ENCODE data around the gene VENTX. TPM values are rescaled to one million over a fixed set of nuclear protein-coding genes. Genes with fewer than 3 reads are reported as not detected.

VENTX gene
- total and polyA plus RNA-seq, 3 experiments from 2014 or later, result not detected

DNA sequence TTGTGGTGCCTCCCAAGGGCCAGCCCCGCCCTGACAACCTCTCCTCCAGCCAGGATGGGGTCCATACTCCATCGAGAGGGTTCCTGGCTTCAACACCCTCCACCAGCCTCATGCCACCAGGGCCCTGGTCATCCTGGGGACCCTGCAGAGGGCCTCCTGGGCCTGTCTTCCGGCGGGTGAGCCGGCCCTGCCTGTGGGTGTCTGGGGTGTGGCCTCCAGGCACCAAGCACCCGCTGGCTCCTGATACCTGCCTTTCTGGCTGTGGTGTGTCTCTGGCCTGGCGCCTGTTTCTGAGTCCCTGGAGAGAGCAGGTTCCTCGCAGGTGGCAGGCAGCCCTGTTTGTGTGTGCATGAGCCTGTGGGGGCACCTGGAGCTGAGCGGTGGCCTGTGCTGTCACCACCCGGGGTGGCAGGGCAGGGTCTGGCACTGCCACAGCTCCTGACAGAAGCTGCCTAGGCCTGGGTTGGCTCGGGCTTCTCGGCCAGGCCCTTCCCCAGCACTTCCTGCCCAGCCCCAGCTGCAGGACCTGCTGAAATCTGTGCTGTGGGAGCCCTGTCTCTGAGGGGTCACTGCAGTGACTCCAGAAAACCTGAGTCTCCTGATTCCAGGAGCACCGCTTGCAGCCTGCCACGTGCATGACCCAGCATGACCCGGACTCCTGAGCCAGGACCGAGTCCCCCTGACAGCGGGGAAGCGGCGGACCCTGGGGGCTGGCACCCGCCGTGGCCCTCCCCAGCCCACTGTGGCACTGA lies 20.6 kb downstream of the VENTX start:
- H3K36me3 Mint-ChIP-seq, result peaks cover 0 to 2% (median 0%) of the 10 kb centered on the region in 3 donors
- H3K4me1 Mint-ChIP-seq, result peaks cover 38 to 56% (median 50%) of the 10 kb centered on the region in 3 donors
- DNase-seq, result peak in 2 of 5 donors; percentile 32 to 59
- Histone ChIP-seq H3K36me3 (ENCODE audit: insufficient read depth, low read length) (no peaks in the 10 kb centered on the region), H3K4me3 (ENCODE audit: low read length) (peak overlapping the region; percentile 26), H3K27ac (ENCODE audit: low read depth, low read length) (peak overlapping the region; percentile 59), H3K27me3 (ENCODE audit: insufficient read depth, low read length, poor library complexity, severe bottlenecking) (no peaks in the 10 kb centered on the region), H3K4me1 (ENCODE audit: insufficient read depth, low read length) (peaks cover 58% of the 10 kb centered on the region), H3K9me3 (ENCODE audit: low read length) (no peaks in the 10 kb centered on the region)
- POLR2A ChIA-PET, result interaction anchor here (2.1 to 3.7 kb wide), 2 partner anchors 17 to 20 kb away, joined by 8 to 15 read pairs; no protein-coding TSS in a partner anchor
- H3K9me3 Mint-ChIP-seq, result no peaks in the 10 kb centered on the region
- peak overlapping the region in 5 of 7 donors; percentile 33 to 55 (median 53) for H3K4me3 Mint-ChIP-seq
- CTCF ChIA-PET, result interaction anchor here (0.9 to 2.7 kb wide), 8 partner anchors 12 to 71 kb away, joined by 3 to 13 read pairs (median 6); partner anchors contain the start of gene ADAM8
- H3K27ac Mint-ChIP-seq, result peak overlapping the region in 7 of 8 donors; percentile 70 to 97 (median 83)
- H3K27me3 Mint-ChIP-seq, result peaks cover 0 to 2% of the 10 kb centered on the region in 2 donors

DNA sequence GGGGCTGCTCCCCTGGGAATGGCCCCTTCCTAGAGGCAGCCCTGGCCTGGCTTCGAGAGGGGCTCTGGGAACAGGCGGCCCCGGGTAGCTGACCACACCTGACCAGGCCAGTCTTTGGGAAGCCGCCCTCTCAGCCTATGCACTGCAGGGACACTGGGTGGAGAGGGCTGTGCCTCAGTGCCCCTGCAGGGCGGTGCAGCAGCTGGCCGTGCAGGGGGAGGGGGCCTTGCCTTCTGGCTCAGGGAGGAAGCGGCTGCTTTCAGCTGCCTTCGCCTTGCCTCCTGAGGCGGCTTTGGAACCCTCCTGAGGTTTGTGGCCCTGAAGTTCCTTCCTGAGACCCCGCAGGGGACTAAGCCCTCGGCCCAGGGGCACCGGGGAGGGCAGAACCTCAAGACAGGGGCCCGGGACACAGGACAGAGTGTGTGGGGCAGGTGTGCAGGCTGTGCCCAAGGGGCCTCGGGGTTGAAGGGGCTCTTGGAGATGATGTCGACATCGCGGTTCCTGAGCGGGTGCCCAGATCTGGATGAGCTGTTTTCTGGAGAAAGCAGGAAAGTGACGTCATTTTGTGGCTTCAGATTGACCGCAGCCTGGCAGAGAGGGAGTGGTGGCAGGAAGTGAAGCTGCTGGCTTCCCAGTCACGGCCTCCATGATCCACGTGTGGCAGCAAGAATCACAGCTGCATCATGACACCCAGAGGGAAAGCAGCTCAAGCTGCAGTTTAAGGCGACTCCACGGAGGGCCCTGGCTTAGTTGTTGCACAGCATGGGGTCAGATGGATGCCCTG lies 21.4 kb downstream of the VENTX start:
- peak overlapping the region; percentile 59 for H3K27ac ChIP-seq (ENCODE audit: low read depth, low read length)
- no peaks in the 10 kb centered on the region for H3K9me3 Mint-ChIP-seq
- H3K4me1 ChIP-seq (ENCODE audit: insufficient read depth, low read length), result peaks cover 66% of the 10 kb centered on the region
- DNase-seq, result peak; percentile 67 to 88 (median 70)
- no peaks in the 10 kb centered on the region for H3K9me3 ChIP-seq (ENCODE audit: low read length)
- H3K4me1 Mint-ChIP-seq, result peaks cover 44 to 64% (median 58%) of the 10 kb centered on the region in 3 donors
- H3K27me3 ChIP-seq (ENCODE audit: insufficient read depth, low read length, poor library complexity, severe bottlenecking), result no peaks in the 10 kb centered on the region
- ChIA-PET POLR2A (interaction anchor here (2.1 to 3.7 kb wide), 2 partner anchors 16 to 19 kb away, joined by 8 to 15 read pairs; no protein-coding TSS in a partner anchor), CTCF (interaction anchor here (0.9 to 2.7 kb wide), 6 partner anchors 12 to 49 kb away, joined by 3 to 13 read pairs (median 6); no protein-coding TSS in a partner anchor)
- H3K27me3 Mint-ChIP-seq, result peaks cover 0 to 2% of the 10 kb centered on the region in 2 donors
- H3K36me3 Mint-ChIP-seq, result peaks cover 0 to 3% (median 0%) of the 10 kb centered on the region in 3 donors
- peak overlapping the region; percentile 87 to 99 (median 97) for H3K27ac Mint-ChIP-seq
- H3K4me3 ChIP-seq (ENCODE audit: low read length), result peak overlapping the region; percentile 26
- peak overlapping the region; percentile 56 to 92 (median 80) for H3K4me3 Mint-ChIP-seq
- no peaks in the 10 kb centered on the region for H3K36me3 ChIP-seq (ENCODE audit: insufficient read depth, low read length)

DNA sequence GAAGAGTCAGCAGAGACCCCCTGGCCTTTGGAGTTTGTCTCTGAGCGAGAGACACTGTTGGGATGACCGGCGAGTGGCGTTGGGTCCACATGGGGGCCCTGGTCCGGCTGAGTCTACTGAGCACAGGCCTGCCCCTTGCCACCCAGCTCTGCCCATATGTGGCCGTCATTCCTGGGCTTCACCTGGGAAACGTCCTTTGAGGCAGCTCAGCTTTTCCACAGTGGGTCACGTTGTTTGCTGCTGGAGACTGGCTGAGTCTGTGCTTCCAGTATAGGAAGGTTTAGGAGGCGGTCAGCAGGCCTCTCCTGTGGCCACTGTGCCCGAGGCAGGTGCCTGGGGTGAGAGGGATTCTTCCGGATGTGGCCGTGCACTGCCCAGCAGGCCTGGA lies 21.9 kb downstream of the VENTX start:
- Mint-ChIP-seq H3K27me3 (peaks cover 0 to 2% of the 10 kb centered on the region in 2 donors), H3K4me1 (peaks cover 50 to 70% (median 64%) of the 10 kb centered on the region in 3 donors), H3K4me3 (peak overlapping the region; percentile 56 to 92 (median 80)), H3K27ac (peak overlapping the region; percentile 87 to 99 (median 97)), H3K36me3 (peaks cover 0 to 3% (median 0%) of the 10 kb centered on the region in 3 donors), H3K9me3 (no peaks in the 10 kb centered on the region)
- no peak for DNase-seq
- Histone ChIP-seq H3K27ac (ENCODE audit: low read depth, low read length) (peak overlapping the region; percentile 27), H3K4me1 (ENCODE audit: insufficient read depth, low read length) (peaks cover 72% of the 10 kb centered on the region), H3K36me3 (ENCODE audit: insufficient read depth, low read length) (no peaks in the 10 kb centered on the region), H3K4me3 (ENCODE audit: low read length) (no peak overlapping the region), H3K9me3 (ENCODE audit: low read length) (no peaks in the 10 kb centered on the region), H3K27me3 (ENCODE audit: insufficient read depth, low read length, poor library complexity, severe bottlenecking) (no peaks in the 10 kb centered on the region)
- POLR2A ChIA-PET, result interaction anchor here (2.1 to 3.7 kb wide), 2 partner anchors 15 to 18 kb away, joined by 8 to 15 read pairs; no protein-coding TSS in a partner anchor
- CTCF ChIA-PET, result interaction anchor here (0.9 to 2.7 kb wide), 3 partner anchors 16 to 19 kb away, joined by 3 to 13 read pairs (median 4); no protein-coding TSS in a partner anchor

DNA sequence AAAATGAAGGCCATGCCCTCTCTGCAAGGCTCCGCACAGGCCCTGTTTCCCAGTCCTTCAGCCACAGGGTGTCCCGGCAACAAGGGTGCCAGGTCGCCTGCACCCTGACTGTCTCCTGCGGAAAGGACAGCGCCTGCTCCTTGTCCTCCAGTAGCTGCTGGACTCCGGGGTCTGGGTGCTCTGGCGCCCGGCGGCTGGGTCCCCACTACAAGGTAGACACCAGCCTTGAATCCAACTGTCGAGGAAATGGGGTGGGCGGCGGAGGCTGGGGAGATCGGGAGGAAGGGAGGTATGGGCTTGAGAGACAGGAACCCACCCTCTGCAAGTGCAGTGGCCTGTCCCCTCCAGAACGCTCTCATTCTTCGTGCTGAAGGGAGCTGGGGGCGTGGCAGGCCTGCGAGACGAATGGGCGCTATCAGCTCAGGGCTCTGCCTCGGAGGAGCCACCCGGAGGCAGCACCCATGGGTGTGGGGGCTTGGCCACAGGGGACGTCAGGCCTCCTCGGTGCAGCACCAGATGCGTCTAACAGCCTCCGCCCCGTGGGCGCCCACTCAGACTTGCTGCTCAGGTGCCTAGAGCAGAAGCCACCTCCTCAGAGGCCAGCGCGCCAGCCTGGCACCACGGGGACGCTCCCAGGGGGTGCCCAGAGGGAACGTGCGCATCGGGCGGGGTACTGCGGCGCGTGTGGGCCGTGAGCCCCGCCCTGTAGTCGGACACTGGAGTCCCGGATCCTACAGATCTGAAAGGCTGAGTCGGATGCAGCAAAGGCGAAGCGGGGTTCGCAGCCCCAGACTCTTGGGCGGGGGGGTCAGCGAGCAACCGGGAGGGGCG lies 23.5 kb downstream of the VENTX start:
- Histone ChIP-seq H3K4me3 (ENCODE audit: low read length) (peak overlapping the region; percentile 45), H3K4me1 (ENCODE audit: insufficient read depth, low read length) (peaks cover 79% of the 10 kb centered on the region), H3K27ac (ENCODE audit: low read depth, low read length) (peak overlapping the region; percentile 69), H3K36me3 (ENCODE audit: insufficient read depth, low read length) (no peaks in the 10 kb centered on the region), H3K9me3 (ENCODE audit: low read length) (no peaks in the 10 kb centered on the region), H3K27me3 (ENCODE audit: insufficient read depth, low read length, poor library complexity, severe bottlenecking) (no peaks in the 10 kb centered on the region)
- peak; percentile 62 to 89 (median 76) for DNase-seq
- peaks cover 0 to 2% of the 10 kb centered on the region in 2 donors for H3K27me3 Mint-ChIP-seq
- H3K4me1 Mint-ChIP-seq, result peaks cover 57 to 84% (median 76%) of the 10 kb centered on the region in 3 donors
- POLR2A ChIA-PET, result interaction anchor here (0.6 to 3.7 kb wide), 2 partner anchors 15 to 17 kb away, joined by 4 to 15 read pairs; partner anchors contain the start of gene ADAM8
- peak overlapping the region; percentile 49 to 92 (median 77) for H3K4me3 Mint-ChIP-seq
- no peaks in the 10 kb centered on the region for H3K9me3 Mint-ChIP-seq
- H3K36me3 Mint-ChIP-seq, result peaks cover 0 to 9% (median 0%) of the 10 kb centered on the region in 3 donors
- H3K27ac Mint-ChIP-seq, result peak overlapping the region; percentile 88 to 99 (median 96)
- CTCF ChIA-PET, result interaction anchor here (2.0 kb wide), 1 partner anchor 18 kb away, joined by 6 read pairs; no protein-coding TSS in a partner anchor

DNA sequence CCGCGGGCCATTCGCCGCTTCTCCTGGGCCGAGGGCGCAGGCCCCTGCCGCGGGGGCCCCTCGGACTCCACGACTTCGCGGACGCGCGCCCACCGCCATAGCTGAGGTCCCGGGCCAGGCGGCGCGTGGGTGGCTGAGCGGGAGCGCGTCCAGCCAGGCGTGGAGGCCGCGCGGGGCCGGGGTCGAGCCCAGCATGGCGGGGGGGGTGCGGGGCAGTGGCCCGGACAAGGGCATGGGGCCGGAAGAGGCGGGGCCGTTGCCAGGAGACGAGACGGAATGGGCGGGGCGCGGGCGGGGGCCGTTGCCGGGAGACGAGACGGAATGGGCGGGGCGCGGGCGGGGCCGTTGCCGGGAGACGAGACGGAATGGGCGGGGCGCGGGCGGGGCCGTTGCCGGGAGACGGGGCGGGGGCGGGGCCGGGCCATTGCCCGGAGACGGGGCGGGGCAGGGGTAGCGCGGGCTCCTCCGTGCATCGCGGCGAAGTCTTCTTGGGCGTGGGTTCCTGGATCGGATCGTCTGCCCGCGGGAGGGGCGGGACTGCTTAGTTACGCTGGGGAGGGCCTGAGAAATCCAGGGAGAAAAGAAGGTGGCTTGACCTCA lies 24.2 kb downstream of the VENTX start:
- peak overlapping the region; percentile 76 to 99 (median 91) for H3K27ac Mint-ChIP-seq
- peaks cover 78% of the 10 kb centered on the region for H3K4me1 ChIP-seq (ENCODE audit: insufficient read depth, low read length)
- ChIA-PET POLR2A (interaction anchor here (1.3 to 3.7 kb wide), 2 partner anchors 16 kb away, joined by 7 to 15 read pairs; no protein-coding TSS in a partner anchor), CTCF (interaction anchor here (1.1 to 2.0 kb wide), 5 partner anchors 13 to 68 kb away, joined by 3 to 6 read pairs (median 5); no protein-coding TSS in a partner anchor)
- H3K9me3 Mint-ChIP-seq, result no peaks in the 10 kb centered on the region
- no peaks in the 10 kb centered on the region for H3K27me3 ChIP-seq (ENCODE audit: insufficient read depth, low read length, poor library complexity, severe bottlenecking)
- H3K27ac ChIP-seq (ENCODE audit: low read depth, low read length), result peak overlapping the region; percentile 69
- H3K4me3 ChIP-seq (ENCODE audit: low read length), result peak overlapping the region; percentile 45
- H3K4me1 Mint-ChIP-seq, result peaks cover 57 to 84% (median 76%) of the 10 kb centered on the region in 3 donors
- peak overlapping the region; percentile 73 to 92 (median 79) for H3K4me3 Mint-ChIP-seq
- DNase-seq, result peak; percentile 75 to 91 (median 82)
- no peaks in the 10 kb centered on the region for H3K9me3 ChIP-seq (ENCODE audit: low read length)
- peaks cover 0 to 9% (median 0%) of the 10 kb centered on the region in 3 donors for H3K36me3 Mint-ChIP-seq
- H3K27me3 Mint-ChIP-seq, result peaks cover 0 to 2% of the 10 kb centered on the region in 2 donors
- no peaks in the 10 kb centered on the region for H3K36me3 ChIP-seq (ENCODE audit: insufficient read depth, low read length)

DNA sequence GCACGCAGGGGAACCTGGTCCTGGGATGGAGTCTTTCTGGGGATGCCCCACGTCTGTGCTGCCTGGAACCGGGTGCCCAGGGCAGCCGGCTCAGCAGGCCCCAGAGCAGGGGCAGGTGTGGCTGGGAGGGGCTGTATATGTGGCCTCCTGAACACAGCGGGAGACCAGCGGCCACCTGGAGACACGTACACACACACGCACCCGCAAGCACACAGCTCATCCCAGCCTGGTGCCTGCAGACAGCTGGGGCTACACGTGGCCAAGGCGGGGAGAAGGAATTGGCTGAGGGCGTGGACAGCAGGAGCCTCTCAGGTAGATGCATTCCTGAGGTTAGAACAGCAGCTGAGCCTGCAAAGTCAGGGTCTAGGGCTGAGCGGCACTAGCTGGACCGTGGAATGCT lies 25.0 kb downstream of the VENTX start:
- Histone ChIP-seq H3K9me3 (ENCODE audit: low read length) (no peaks in the 10 kb centered on the region), H3K27ac (ENCODE audit: low read depth, low read length) (peak overlapping the region; percentile 9), H3K4me3 (ENCODE audit: low read length) (no peak overlapping the region), H3K4me1 (ENCODE audit: insufficient read depth, low read length) (peaks cover 70% of the 10 kb centered on the region), H3K27me3 (ENCODE audit: insufficient read depth, low read length, poor library complexity, severe bottlenecking) (no peaks in the 10 kb centered on the region), H3K36me3 (ENCODE audit: insufficient read depth, low read length) (no peaks in the 10 kb centered on the region)
- no peak for DNase-seq
- ChIA-PET CTCF (interaction anchor here (1.1 to 1.7 kb wide), 4 partner anchors 12 to 67 kb away, joined by 3 to 6 read pairs (median 4); no protein-coding TSS in a partner anchor), POLR2A (interaction anchor here (1.3 kb wide), 1 partner anchor 16 kb away, joined by 7 read pairs; no protein-coding TSS in a partner anchor)
- no peaks in the 10 kb centered on the region for H3K9me3 Mint-ChIP-seq
- H3K4me3 Mint-ChIP-seq, result peak overlapping the region in 6 of 7 donors; percentile 73 to 89 (median 79)
- peaks cover 0 to 11% (median 0%) of the 10 kb centered on the region in 3 donors for H3K36me3 Mint-ChIP-seq
- H3K27me3 Mint-ChIP-seq, result peaks cover 0 to 2% of the 10 kb centered on the region in 2 donors
- peaks cover 50 to 76% (median 68%) of the 10 kb centered on the region in 3 donors for H3K4me1 Mint-ChIP-seq
- H3K27ac Mint-ChIP-seq, result peak overlapping the region; percentile 50 to 99 (median 91)

Measured in CD8-positive, alpha-beta memory T cell (primary cell).